GM23248 (cell line): ENCODE results near the gene KNG1. TPM values are rescaled to one million over a fixed set of nuclear protein-coding genes. Genes with fewer than 3 reads are reported as not detected.

Experiments
- DNase-seq: peaks from one replicate; pipeline ENCODE4 v3.0.0-alpha.2; 2015
- H2AFZ ChIP-seq: fragments of 200-600 bp; sonication (generic); 2 replicates; pipeline ENCODE4 v1.6.1; 2016; ENCODE audit warnings: antibody characterized with exemption
- H3F3A ChIP-seq: fragments of 200-600 bp; sonication (generic); 2 replicates; pipeline ENCODE4 v1.6.1; 2016; ENCODE audit warnings: mild to moderate bottlenecking, antibody characterized with exemption, mixed run types; ENCODE audit not compliant: insufficient read depth
- H3K27ac ChIP-seq: fragments of 200-600 bp; sonication (generic); 2 replicates; pipeline ENCODE4 v1.5.1; 2016; ENCODE audit warnings: mild to moderate bottlenecking
- H3K27me3 ChIP-seq: fragments of 200-600 bp; sonication (generic); replicated peaks from 2 replicates; pipeline ENCODE4 v1.6.1; 2016; ENCODE audit warnings: mild to moderate bottlenecking; ENCODE audit not compliant: insufficient read depth
- H3K36me3 ChIP-seq: fragments of 200-600 bp; sonication (generic); 2 replicates; pipeline ENCODE4 v1.6.1; 2016; ENCODE audit warnings: low read depth, mild to moderate bottlenecking
- H3K4me1 ChIP-seq: fragments of 200-600 bp; sonication (generic); 2 replicates; pipeline ENCODE4 v1.6.1; 2016; ENCODE audit warnings: mild to moderate bottlenecking; ENCODE audit not compliant: insufficient read depth
- H3K4me2 ChIP-seq: fragments of 200-600 bp; sonication (generic); one replicate; pipeline ENCODE4 v1.6.1; 2016; ENCODE audit warnings: mild to moderate bottlenecking; ENCODE audit not compliant: unreplicated experiment
- H3K4me3 ChIP-seq: fragments of 200-600 bp; sonication (generic); 2 replicates; pipeline ENCODE4 v1.5.1; 2016; ENCODE audit warnings: mild to moderate bottlenecking
- H3K79me2 ChIP-seq: fragments of 200-600 bp; sonication (generic); 2 replicates; pipeline ENCODE4 v1.6.1; 2016; ENCODE audit warnings: mild to moderate bottlenecking; ENCODE audit not compliant: insufficient read depth
- H3K9ac ChIP-seq: fragments of 200-600 bp; sonication (generic); 2 replicates; pipeline ENCODE4 v1.6.1; 2016; ENCODE audit warnings: mild to moderate bottlenecking
- H3K9me2 ChIP-seq: fragments of 200-600 bp; sonication (generic); 2 replicates; pipeline ENCODE4 v1.6.1; 2016; ENCODE audit warnings: mixed run types, mild to moderate bottlenecking, moderate library complexity; ENCODE audit not compliant: insufficient read depth
- H3K9me3 ChIP-seq: fragments of 200-600 bp; sonication (generic); one replicate; pipeline ENCODE4 v1.6.1; 2017; ENCODE audit warnings: low read depth
- H4K20me1 ChIP-seq: fragments of 200-600 bp; sonication (generic); 2 replicates; pipeline ENCODE4 v1.6.0; 2016; ENCODE audit not compliant: insufficient read depth
- EZH2 ChIP-seq: fragments of 200-600 bp; sonication (generic); IDR thresholded peaks from 2 replicates; pipeline ENCODE4 v1.6.1; 2018; ENCODE audit warnings: antibody characterized with exemption, mild to moderate bottlenecking; ENCODE audit not compliant: insufficient read depth, poor library complexity, severe bottlenecking
- EZH2phosphoT487 ChIP-seq: fragments of 200-600 bp; sonication (generic); IDR thresholded peaks from 2 replicates; pipeline ENCODE4 v1.6.1; 2018; ENCODE audit warnings: antibody characterized with exemption, moderate library complexity, mild to moderate bottlenecking, low read depth; ENCODE audit not compliant: insufficient read depth
- WGBS, 2 experiments: methylation state at CpG; one replicate each; pipeline ENCODE4 v1.1.6; 2015 to 2017; ENCODE audit warnings: low lambda C conversion rate in 2 of 2, low coverage in 1 of 2; ENCODE audit errors: missing lambda C conversion rate in 2 of 2; 5-methylcytosine and 5-hydroxymethylcytosine counted together
- in situ Hi-C: fragments of 300-500 bp; cut with MboI; formaldehyde crosslinking; loops from 2 replicates; pipeline ENCODE4 v1.15.0; 2020
- polyA plus RNA-seq: library from polyadenylated mRNA; unstranded; fragments of >200 nt; fragmentation: Nextera tagmentation; extraction: Ambion mirVana; gene quantifications from 2 replicates; pipeline ENCODE4 v1.2.1, GENCODE V29; 2016
- total RNA-seq: library from RNA; depleted of rRNA; stranded (reverse); fragments of >200 nt; shearing (Covaris generic); gene quantifications from 2 replicates; pipeline ENCODE4 v1.2.3, GENCODE V29; 2014

KNG1 gene
- total and polyA plus RNA-seq, 2 experiments from 2014 or later, result not detected

DNA sequence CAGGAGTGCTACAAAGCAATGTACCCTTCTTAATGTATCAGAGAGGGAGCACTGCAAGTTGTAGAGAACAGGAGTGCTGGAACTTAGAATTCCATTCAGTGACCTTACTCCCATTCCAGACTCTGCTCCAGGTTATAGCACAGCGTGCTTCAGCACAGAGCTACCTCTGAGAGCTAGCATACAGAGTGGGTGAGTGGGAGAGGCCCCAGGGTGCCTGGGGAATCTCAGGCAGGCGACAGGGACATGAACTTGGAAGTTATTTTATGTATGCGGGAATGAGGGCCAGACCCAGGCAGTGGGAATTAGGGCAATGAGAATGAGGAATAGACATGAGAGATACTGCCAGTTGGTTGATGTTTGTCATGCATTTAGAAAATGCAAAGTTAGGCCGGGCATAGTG, 3.7 kb upstream of the KNG1 start:
- Histone ChIP-seq H3K4me2 (no peak overlapping the region), H2AFZ (no peak overlapping the region), H3F3A (no peaks in the 10 kb centered on the region), H3K9ac (no peak overlapping the region), H3K79me2 (no peaks in the 10 kb centered on the region), H3K36me3 (no peaks in the 10 kb centered on the region), H3K9me3 (no peaks in the 10 kb centered on the region), H3K27ac (no peak overlapping the region), H4K20me1 (no peaks in the 10 kb centered on the region), H3K4me3 (no peak overlapping the region), H3K9me2 (no peaks in the 10 kb centered on the region), H3K27me3 (peaks cover 26% of the 10 kb centered on the region), H3K4me1 (no peaks in the 10 kb centered on the region)
- in situ Hi-C loops, result no loop called here
- 23 to 26% methylated on average over 4 of the region's 4 CpGs for WGBS, 2 experiments
- TF ChIP-seq EZH2phosphoT487, result no peak
- TF ChIP-seq EZH2, result no peak
- DNase-seq, result no peak

DNA sequence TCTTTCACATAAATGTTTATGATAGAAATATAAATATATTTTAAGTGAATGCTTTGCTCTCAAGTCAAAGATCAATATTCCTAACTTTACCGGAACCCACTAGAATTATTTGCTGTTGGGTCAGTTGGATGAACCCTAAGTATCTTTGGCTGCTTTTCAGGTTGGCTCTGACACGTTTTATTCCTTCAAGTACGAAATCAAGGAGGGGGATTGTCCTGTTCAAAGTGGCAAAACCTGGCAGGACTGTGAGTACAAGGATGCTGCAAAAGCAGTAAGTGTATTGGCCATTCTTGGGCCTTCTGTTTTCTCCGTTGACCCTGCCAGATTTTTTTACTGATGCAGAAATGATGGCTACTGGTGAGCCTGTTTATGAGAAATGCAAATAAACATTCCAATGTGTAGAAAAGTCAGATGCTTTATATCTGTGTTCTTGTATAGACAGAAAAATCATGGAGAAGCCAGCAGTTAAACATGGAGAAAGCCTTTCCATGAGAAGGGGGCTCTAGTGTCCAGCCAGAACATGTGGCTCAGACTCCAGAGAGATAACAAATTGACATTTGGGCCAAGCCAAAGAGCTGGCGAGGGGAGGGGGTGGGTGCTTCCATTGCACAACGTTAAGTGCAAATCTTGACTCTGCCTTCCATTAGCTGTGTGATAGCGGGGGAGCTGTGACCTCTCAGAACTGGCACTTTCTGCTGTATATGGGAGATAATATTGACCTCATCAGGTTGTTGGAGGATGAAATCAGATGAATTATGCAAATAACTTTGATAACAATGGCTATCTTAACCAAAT, 3.0 kb downstream of the KNG1 start:
- Histone ChIP-seq H3K4me2 (no peak overlapping the region), H3F3A (no peaks in the 10 kb centered on the region), H2AFZ (no peak overlapping the region), H3K4me1 (no peaks in the 10 kb centered on the region), H3K9ac (no peak overlapping the region), H3K9me3 (no peaks in the 10 kb centered on the region), H3K4me3 (no peak overlapping the region), H3K9me2 (no peaks in the 10 kb centered on the region), H3K36me3 (no peaks in the 10 kb centered on the region), H3K27me3 (peaks cover 13% of the 10 kb centered on the region; the same call in 1 of the 2 replicates), H4K20me1 (no peaks in the 10 kb centered on the region), H3K27ac (no peak overlapping the region), H3K79me2 (no peaks in the 10 kb centered on the region)
- no peak for DNase-seq
- in situ Hi-C loops, result no loop called here
- TF ChIP-seq EZH2 (no peak), EZH2phosphoT487 (no peak)
- 31% methylated on average over 7 of the region's 7 CpGs for WGBS, 2 experiments

DNA sequence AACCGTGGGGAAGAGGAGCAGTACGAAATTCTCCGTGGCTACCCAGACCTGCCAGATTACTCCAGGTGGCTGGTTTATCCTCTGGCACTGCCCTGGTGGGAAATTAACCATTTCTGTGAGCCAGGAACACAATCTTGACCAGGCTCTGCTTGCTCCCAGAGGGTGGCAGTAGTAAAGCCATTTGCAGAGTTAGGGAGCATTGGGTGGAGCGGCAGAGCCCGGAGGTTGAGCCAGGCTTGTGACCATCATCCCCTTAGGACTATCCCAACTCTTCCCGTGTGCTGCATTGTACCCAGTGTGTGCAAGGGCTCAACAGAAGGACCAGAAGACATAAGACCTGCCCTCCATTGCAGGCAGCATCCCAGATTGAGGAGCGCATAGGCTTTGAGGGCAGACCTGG, 5.3 kb downstream of the KNG1 start:
- Histone ChIP-seq H3K27me3 (peaks cover 13% of the 10 kb centered on the region; the same call in 1 of the 2 replicates), H3K9me3 (no peaks in the 10 kb centered on the region), H3K4me1 (no peaks in the 10 kb centered on the region), H3K27ac (no peak overlapping the region), H3F3A (no peaks in the 10 kb centered on the region), H3K79me2 (no peaks in the 10 kb centered on the region), H3K36me3 (no peaks in the 10 kb centered on the region), H3K9me2 (no peaks in the 10 kb centered on the region), H3K4me3 (no peak overlapping the region), H2AFZ (no peak overlapping the region), H4K20me1 (no peaks in the 10 kb centered on the region), H3K9ac (no peak overlapping the region), H3K4me2 (no peak overlapping the region)
- 41 to 44% methylated on average over 7 of the region's 7 CpGs for WGBS, 2 experiments
- TF ChIP-seq EZH2phosphoT487, result no peak
- no peak for TF ChIP-seq EZH2
- peak; percentile 14 for DNase-seq
- in situ Hi-C loops, result no loop called here

DNA sequence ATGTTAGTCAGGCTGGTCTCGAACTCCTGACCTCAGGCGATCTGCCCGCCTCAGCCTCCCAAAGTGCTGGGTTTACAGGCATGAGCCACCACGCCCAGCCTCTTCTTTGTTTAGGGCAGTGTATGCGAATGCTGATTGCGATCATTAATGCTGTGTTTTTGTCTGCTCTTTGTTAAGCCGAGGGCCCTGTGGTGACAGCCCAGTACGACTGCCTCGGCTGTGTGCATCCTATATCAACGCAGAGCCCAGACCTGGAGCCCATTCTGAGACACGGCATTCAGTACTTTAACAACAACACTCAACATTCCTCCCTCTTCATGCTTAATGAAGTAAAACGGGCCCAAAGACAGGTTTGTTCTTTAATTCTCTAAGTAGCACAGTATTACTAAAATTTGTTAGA, 7.8 kb downstream of the KNG1 start:
- Histone ChIP-seq H3K9me3 (no peaks in the 10 kb centered on the region), H3K27me3 (peaks cover 7% of the 10 kb centered on the region; the same call in 1 of the 2 replicates), H4K20me1 (no peaks in the 10 kb centered on the region), H3K4me1 (no peaks in the 10 kb centered on the region), H3F3A (no peaks in the 10 kb centered on the region), H2AFZ (no peak overlapping the region), H3K9ac (no peak overlapping the region), H3K4me2 (no peak overlapping the region), H3K4me3 (no peak overlapping the region), H3K79me2 (no peaks in the 10 kb centered on the region), H3K36me3 (no peaks in the 10 kb centered on the region), H3K9me2 (no peaks in the 10 kb centered on the region), H3K27ac (no peak overlapping the region)
- in situ Hi-C loops, result no loop called here
- 74 to 77% methylated on average over 12 of the region's 12 CpGs for WGBS, 2 experiments
- no peak for TF ChIP-seq EZH2phosphoT487
- no peak for TF ChIP-seq EZH2
- no peak for DNase-seq
